A673 (cell line): ENCODE data around the gene RBPMS2. TPM values are rescaled to one million over a fixed set of nuclear protein-coding genes. Genes with fewer than 3 reads are reported as not detected.

Experiments used
- BruUV-seq: library from RNA; stranded (reverse); fragments of 400-500 nt; replicated peaks from 2 replicates; lab custom pipeline; 2021; lab: Mats Ljungman, UMichigan
- CTCF ChIA-PET: fragments of 300-600 bp; sonication (Branson Sonifier 250); formaldehyde crosslinking; loops from one replicate; lab custom pipeline; 2022; ENCODE audit warnings: antibody characterized with exemption; lab: Charles Lee
- POLR2A ChIA-PET: fragments of 300-600 bp; sonication (Branson Sonifier 250); formaldehyde crosslinking; loops from one replicate; lab custom pipeline; 2022; ENCODE audit warnings: antibody characterized with exemption; ENCODE audit not compliant: low non-redundant PET; lab: Charles Lee
- DNase-seq: peaks from one replicate; pipeline ENCODE4 v3.0.0-alpha.2; 2015; ENCODE audit warnings: low spot score
- H3K27ac ChIP-seq: fragments of 200-600 bp; sonication (generic); 2 replicates; pipeline ENCODE4 v1.5.1; 2016; ENCODE audit warnings: mixed run types, low read depth, mild to moderate bottlenecking, mixed read lengths, antibody characterized with exemption, low read length; ENCODE audit not compliant: poor library complexity, severe bottlenecking
- H3K27me3 ChIP-seq: fragments of 200-600 bp; sonication (generic); replicated peaks from 2 replicates; pipeline ENCODE4 v1.6.1; 2017; ENCODE audit warnings: mixed run types, low read depth, mild to moderate bottlenecking, mixed read lengths, antibody characterized with exemption, low read length; ENCODE audit not compliant: insufficient read depth, poor library complexity
- H3K36me3 ChIP-seq: fragments of 200-600 bp; sonication (generic); 2 replicates; pipeline ENCODE4 v1.6.1; 2016; ENCODE audit warnings: mixed run types, mild to moderate bottlenecking, mixed read lengths, antibody characterized with exemption, low read length; ENCODE audit not compliant: insufficient read depth, poor library complexity, severe bottlenecking
- H3K4me1 ChIP-seq: fragments of 200-600 bp; sonication (generic); 2 replicates; pipeline ENCODE4 v1.6.1; 2017; ENCODE audit warnings: mixed run types, mild to moderate bottlenecking, mixed read lengths, antibody characterized with exemption, low read length; ENCODE audit not compliant: insufficient read depth, poor library complexity, severe bottlenecking
- H3K4me3 ChIP-seq: fragments of 200-600 bp; sonication (generic); 2 replicates; pipeline ENCODE4 v1.5.1; 2016; ENCODE audit warnings: low read depth, mixed run types, mild to moderate bottlenecking, mixed read lengths, low read length; ENCODE audit not compliant: poor library complexity, severe bottlenecking
- H3K9me3 ChIP-seq: fragments of 200-600 bp; sonication (generic); 2 replicates; pipeline ENCODE4 v1.6.1; 2016; ENCODE audit warnings: mixed run types, low read depth, mild to moderate bottlenecking, mixed read lengths, antibody characterized with exemption, low read length; ENCODE audit not compliant: poor library complexity, severe bottlenecking
- CTCF ChIP-seq: fragments of 300-800, 200-600 bp; sonication (generic); conservative IDR thresholded peaks from 2 replicates; pipeline ENCODE4 v1.5.1; 2017; ENCODE audit warnings: low read depth, mild to moderate bottlenecking, antibody characterized with exemption, low read length, moderate library complexity, mixed read lengths
- EZH2 ChIP-seq: fragments of 200-600 bp; sonication (generic); IDR thresholded peaks from 2 replicates; pipeline ENCODE4 v1.6.1; 2017; ENCODE audit warnings: borderline replicate concordance, low read depth, mild to moderate bottlenecking, mixed read lengths, antibody characterized with exemption, low read length; ENCODE audit not compliant: poor library complexity, severe bottlenecking
- intact Hi-C: fragments of 100-400 bp; cut with micrococcal nuclease; formaldehyde crosslinking; loops from one replicate; pipeline ENCODE4 v1.10.0; 2022; ENCODE audit not compliant: unreplicated experiment
- total RNA-seq: library from RNA; stranded (reverse); gene quantifications from 2 replicates; pipeline ENCODE4 v1.2.3, GENCODE V29; 2021

Gene RBPMS2
- total RNA-seq, 1 experiment from 2014 or later = 2.9 TPM

GRCh38 chr15:64693134-64693533 lies 82.3 kb downstream of the RBPMS2 start:
- no TSS peak for BruUV-seq
- ChIA-PET POLR2A (no interaction called here), CTCF (no interaction called here)
- no peak overlapping the region for H3K4me3 ChIP-seq
- no peak for TF ChIP-seq EZH2
- TF ChIP-seq CTCF = no peak
- H3K27ac ChIP-seq = no peak overlapping the region
- no peak for DNase-seq
- H3K36me3 ChIP-seq = peaks cover 34% of the 10 kb centered on the region
- peaks cover 14% of the 10 kb centered on the region for H3K4me1 ChIP-seq
- intact Hi-C loops = no loop called here
- no peaks in the 10 kb centered on the region for H3K9me3 ChIP-seq
- H3K27me3 ChIP-seq = no peaks in the 10 kb centered on the region

- no peak for DNase-seq
- ChIA-PET CTCF (no interaction called here), POLR2A (interaction anchor here (0.6 kb wide), 1 partner anchor 23 kb away, joined by 9 read pairs; no protein-coding TSS in a partner anchor)
- no peaks in the 10 kb centered on the region for H3K27me3 ChIP-seq
- H3K4me1 ChIP-seq = peaks cover 14% of the 10 kb centered on the region
- H3K36me3 ChIP-seq = peaks cover 43% of the 10 kb centered on the region
- intact Hi-C loops = no loop called here
- H3K9me3 ChIP-seq = no peaks in the 10 kb centered on the region
- H3K27ac ChIP-seq = no peak overlapping the region
- no peak overlapping the region for H3K4me3 ChIP-seq
- BruUV-seq = no TSS peak
- TF ChIP-seq CTCF (no peak), EZH2 (no peak)
These were observed 83.4 kb downstream of the RBPMS2 start for GRCh38 chr15:64691896-64692565.

GRCh38 chr15:64690578-64691296 lies 84.7 kb downstream of the RBPMS2 start:
- no TSS peak for BruUV-seq
- Histone ChIP-seq H3K9me3 (no peaks in the 10 kb centered on the region), H3K27ac (no peak overlapping the region), H3K27me3 (no peaks in the 10 kb centered on the region), H3K4me3 (no peak overlapping the region), H3K4me1 (peaks cover 6% of the 10 kb centered on the region), H3K36me3 (peaks cover 51% of the 10 kb centered on the region)
- ChIA-PET POLR2A (interaction anchor here (0.7 kb wide), 1 partner anchor 1808 kb away, joined by 3 read pairs; no protein-coding TSS in a partner anchor), CTCF (interaction anchor here (0.5 to 1.2 kb wide), 2 partner anchors 37 to 301 kb away, joined by 3 to 4 read pairs; no protein-coding TSS in a partner anchor)
- intact Hi-C loops = no loop called here
- no peak for DNase-seq
- TF ChIP-seq CTCF (peak; percentile 27; the same call in 1 of the 2 replicates), EZH2 (no peak)
